SH-SY5Y (cell line): ENCODE data around the gene EHMT1.

Experiments
- GATA2 ChIP-seq: IDR thresholded peaks from 2 replicates; pipeline ENCODE4 v1.6.1; 2011; ENCODE audit warnings: mild to moderate bottlenecking, low read depth, low read length
- GATA3 ChIP-seq: IDR thresholded peaks from 2 replicates; pipeline ENCODE4 v1.6.1; 2011; ENCODE audit warnings: low read depth, mild to moderate bottlenecking, low read length, moderate library complexity

DNA sequence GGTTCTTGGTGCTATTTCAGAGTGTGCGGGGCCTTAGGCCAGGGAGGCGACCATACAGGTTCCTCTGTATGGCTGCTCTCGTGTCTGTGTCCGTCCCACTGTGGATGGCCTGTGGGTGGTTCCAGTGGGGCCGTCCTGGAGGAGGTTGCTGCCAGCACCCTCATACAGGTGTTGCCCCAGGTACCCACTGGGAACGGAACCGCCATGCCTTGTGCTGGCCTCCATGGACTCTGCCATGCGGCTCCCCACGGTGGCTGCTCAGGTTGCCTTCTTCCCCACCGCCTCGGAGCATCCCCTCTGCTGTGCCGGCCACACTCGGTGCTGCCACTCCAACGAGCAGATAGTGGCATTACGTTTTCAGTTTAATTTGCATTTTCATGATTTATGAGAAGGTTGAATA is 129.5 kb downstream of the EHMT1 start:
- TF ChIP-seq GATA2 (no peak), GATA3 (no peak)
